ENCODE results near the gene PVALEF.
"Not testable (repeated sequence)": the region's sequence is repeated elsewhere in the genome, so short reads cannot be mapped to it uniquely, and the experiment has no call there.

The PVALEF gene

DNA sequence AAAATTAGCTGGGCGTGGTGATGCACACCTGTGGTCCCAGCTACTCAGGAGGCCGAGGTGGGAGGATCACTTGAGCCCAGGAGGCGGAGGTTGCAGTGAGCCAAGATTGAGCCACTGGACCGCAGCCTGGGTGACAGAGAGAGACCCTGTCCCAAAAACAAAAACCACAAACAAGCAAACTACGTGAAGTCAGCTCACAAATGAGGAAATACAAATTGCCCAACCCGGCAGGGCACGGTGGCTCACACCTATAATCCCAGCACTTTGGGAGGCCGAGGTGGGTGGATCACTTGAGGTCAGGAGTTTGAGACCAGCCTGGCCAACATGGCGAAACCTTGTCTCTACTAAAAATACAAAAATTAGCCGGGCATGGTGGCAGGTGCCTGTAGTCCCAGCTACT lies 19.1 kb upstream of the PVALEF start:
- DNase-seq: not testable (repeated sequence)

GRCh38 chr17:81147701-81148100 lies 17.6 kb upstream of the PVALEF start:
- no peak for DNase-seq

- DNase-seq: no peak
Measured at GRCh38 chr17:81148571-81148970, 16.7 kb upstream of the PVALEF start.

GRCh38 chr17:81148986-81149533 lies 16.2 kb upstream of the PVALEF start:
- no peak for DNase-seq

- DNase-seq: no peak
Measured at GRCh38 chr17:81150377-81151077, 14.8 kb upstream of the PVALEF start.

DNA sequence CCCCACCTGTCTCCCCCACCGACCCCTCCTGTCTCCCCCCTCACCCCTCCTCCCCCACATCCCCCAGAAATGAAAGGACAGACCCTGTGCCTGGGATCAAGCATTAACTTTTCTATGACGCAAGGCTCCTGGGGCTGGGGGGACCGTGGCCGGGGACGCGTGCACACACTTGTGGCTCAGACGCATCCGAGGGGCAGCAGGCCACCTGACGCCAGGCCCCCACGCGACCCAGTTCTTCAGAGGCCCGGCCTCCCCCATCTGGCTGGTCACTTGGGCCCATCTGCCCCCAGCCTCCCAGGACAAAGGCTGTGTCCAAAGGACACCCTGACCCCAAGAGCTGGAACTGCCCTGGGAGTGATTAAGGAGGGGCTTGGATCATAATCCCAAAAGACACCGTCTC lies 14.0 kb upstream of the PVALEF start:
- no peak for DNase-seq

GRCh38 chr17:81152288-81152828 lies 12.9 kb upstream of the PVALEF start:
- DNase-seq: no peak

DNA sequence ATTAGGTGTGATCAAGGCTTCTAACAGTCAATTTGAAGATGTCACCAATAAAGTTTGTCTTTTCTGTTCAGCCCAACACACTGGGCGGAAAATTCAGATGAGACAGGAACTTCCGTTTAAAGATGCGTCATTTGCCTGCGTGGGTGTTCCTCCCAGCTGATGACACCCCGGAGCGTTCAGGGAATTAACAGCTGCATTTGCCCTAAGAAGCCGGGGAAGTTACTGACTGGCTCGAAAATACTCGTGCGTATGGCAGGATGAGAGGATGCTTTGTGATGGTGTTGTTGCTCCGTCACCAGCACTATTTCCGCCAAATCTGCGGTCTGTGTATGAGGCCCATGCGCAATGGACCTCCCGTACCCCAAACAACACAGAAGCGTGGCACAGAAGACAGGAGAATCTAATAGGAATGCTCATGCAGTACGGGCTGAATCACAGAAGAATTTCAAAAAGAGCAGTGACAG lies 11.9 kb upstream of the PVALEF start:
- no peak for DNase-seq

DNA sequence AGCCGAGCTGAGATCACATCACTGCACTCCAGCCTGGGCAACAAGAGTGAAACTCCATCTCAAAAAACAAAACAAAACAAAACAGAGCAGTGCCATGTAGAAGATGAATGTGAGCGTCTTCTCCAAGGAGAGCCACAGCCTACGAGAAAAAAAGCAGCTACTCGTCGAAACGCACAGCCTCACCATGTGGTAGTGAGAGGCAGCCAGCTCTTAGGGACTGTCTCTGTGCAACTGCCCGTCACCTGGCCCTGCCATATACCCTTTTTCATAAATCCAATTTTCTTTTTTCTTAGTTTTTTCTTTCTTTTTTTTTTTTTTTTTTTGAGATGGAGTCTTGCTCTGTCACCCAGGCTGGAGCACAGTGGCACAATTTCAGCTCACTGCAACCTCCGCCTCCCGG lies 11.3 kb upstream of the PVALEF start:
- not testable (repeated sequence) for DNase-seq

DNA sequence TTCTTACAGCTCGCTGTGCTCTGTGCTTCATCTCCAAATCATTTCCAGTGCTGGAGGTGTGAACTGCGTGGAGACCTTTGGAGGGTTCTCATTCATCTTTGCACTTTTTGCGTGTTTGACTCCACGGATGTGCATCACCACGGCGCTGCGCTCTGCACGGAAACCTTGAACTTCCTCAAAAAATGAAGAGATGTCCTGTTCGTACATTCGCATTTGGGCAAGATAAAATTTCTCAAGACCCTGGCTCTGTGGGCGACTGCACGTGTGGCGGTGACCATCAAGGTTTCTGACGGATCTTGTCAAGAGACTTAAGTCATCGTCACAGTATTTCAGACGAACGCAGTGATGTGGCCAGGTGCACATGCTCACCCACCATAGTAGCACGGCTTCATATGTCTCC lies 10.3 kb upstream of the PVALEF start:
- no peak for DNase-seq

DNA sequence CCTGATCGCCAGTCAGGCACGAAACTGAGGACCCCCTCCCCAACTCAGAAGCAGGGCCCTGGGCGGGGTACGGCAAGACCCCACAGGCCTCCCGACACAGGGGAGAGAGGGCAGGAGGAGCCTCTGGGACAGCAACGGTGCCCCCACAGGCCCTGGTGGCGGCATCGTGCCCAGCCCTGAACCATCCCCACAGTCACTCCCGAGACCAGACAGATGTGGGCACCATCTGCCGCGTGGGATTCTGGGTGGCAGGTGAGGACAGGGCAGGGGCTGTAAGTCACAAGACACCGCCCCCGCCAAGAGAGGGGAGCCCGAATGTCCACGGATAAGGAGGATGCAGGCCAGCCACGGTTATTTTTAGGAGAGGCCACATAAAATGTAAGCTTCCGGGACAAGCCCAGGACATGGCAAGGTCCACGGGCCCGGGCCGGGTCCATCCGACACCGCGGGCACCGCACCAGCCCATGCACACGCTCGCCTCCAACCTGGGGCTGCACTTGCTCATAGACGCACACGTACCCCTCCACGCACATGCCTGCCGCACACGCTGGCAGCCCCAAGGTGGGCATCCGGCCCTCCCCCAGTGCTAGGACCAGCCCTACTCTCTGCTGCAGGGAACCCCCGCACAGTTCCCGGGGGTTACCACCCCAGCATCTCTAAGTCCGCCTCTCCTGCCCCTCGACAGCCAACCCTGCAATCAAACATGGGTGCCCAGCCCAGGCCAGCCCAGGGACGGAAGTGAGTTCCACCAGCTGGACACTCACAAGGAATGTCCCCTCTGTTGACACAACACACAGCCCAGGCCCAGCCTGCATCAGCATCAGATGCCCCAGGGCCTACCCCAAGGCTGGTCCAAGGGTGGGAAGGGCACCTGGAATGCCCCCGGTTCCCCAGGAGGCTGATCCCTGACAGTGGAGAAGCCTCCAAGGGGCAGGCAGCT lies 8.2 kb upstream of the PVALEF start:
- no peak for DNase-seq

GRCh38 chr17:81157848-81158687 lies 7.2 kb upstream of the PVALEF start:
- DNase-seq: no peak

DNA sequence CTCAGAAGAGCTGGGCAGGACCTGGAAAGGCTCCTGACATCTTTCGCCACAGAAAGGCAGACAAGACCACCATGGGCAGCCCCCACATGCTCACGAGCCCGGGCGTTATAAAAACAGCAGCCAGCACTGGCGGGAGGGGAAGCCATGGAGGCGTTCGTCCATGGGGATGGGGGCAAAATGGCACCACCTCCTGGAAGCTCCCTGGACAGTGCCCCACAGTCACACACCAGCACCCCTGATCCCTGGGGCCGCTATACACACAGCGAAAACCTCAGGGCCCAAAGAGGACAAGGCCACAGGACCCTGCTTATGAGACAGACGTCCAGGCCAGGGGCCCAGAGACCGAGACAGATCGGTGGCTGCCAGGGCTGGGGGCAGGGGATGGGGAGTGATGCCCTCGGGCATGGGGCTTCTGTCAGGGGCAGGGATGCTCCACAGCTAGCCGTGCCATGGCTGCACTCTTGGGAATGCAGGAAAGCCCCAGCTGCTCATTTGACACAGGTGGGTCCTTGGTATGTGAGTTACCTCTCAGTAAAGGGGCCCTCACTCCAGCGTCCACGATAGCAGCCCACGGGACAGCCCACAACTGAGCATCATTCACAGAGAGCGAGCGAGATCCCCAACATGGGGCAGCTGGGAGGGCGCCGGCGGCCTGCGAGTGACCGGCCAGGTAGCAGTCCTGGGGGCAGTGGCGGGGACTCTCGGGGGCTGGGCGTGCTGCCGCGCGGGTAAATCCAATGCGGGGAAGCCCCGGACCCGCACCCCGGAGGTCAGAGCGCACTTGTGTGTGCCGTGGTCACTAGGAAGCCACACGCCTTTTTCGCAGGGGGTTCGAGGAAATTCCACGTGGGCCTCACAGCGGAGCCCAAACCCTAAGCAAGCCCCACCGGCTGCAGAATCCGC lies 6.4 kb upstream of the PVALEF start:
- no peak for DNase-seq

GRCh38 chr17:81159611-81160265 lies 5.6 kb upstream of the PVALEF start:
- no peak for DNase-seq

DNA sequence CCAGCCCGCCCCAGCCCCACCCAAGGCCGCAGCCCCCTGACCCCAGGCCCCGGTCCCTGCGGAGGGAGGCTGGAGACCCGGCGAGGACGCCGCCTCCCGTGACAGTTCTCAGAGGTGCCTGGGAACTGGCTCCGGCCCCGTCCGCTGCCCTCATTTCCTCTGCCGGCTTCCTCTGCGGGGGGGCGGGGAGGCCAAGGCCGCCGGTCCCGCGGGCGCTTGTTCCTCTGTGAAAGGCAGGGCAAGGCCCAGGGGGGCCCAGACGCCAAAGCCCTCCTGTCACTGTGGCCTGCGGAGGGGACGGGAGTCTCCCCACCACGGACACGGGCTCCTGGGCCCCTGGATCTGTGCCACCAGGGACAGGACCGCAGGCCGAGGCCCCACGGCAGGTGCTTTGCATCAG lies 5.0 kb upstream of the PVALEF start:
- no peak for DNase-seq

- DNase-seq: no peak
Measured at GRCh38 chr17:81160747-81161453, 4.4 kb upstream of the PVALEF start.

GRCh38 chr17:81161536-81161935 lies 3.8 kb upstream of the PVALEF start:
- DNase-seq: no peak

DNA sequence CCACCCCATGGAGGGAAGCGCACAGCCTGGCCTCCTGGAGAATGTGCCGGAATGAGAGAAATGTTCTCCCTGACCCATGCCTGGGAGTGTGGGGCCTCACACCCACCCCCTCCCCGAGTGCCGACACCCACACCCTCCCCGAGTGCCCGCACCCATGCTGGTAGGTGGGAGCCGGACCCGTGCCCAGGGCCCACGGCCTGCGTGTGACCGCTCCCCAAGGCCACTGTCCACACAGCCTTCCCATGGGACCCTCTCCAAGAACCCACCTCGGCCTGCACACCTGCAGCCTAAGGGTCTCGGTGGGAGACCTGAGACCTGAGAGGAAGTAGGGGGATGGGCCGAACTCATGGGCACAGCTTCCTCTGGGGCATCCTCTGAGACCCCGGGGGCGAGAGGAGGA lies 3.3 kb upstream of the PVALEF start:
- no peak for DNase-seq

DNA sequence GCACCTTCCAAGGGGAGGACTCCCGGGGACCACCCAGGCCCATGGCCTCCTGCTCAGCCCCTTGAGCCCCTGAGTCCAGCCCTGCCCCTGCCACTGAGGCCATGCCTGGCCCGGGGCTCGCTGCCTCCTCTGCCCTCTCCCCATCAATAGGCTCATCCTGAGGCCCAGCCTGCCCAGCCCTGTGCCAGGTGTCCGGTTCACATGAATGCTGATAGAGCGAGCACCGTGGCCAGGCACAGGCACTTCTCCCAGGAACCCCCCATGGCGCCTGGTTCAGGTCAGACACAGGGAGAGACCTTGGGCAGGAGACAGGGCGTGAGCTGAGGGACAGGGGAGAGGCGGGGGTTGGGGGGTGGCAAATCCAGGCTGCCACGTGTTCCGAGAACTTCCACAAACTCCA lies 2.8 kb upstream of the PVALEF start:
- no peak for DNase-seq

DNA sequence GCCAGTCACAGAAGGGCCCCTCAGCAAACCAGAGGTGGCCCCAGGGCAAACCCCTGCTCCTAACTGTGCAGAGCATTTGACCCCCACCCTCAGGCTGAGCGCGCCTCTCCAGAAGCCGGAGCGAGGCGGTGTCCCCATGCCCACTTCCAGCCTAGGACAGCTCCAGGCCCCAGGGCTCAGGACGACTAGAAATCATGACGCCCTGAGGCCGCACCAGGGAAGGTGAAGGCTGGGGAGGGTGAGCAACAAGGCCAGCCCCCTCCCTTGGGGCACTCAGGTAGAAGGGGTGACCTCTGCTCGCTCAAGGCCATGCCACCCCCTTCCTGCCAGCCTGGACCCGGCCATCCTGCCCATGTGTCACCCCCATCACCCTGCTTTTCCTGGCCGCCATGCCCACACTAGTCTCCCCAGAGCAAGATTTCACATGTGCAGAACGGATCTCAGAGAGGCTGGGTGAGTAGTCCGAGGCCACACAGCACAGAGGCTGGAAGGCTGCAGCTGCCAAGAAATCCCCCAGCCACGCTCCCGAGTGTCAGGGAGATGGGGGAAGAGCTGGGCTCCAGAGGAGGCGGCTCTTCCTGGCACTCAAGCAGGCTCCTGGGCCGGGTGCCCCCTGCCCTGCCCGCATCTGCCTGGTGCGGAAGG lies 2.1 kb upstream of the PVALEF start:
- no peak for DNase-seq
